ENCODE measurements around the gene DLGAP3.

The DLGAP3 gene

DNA sequence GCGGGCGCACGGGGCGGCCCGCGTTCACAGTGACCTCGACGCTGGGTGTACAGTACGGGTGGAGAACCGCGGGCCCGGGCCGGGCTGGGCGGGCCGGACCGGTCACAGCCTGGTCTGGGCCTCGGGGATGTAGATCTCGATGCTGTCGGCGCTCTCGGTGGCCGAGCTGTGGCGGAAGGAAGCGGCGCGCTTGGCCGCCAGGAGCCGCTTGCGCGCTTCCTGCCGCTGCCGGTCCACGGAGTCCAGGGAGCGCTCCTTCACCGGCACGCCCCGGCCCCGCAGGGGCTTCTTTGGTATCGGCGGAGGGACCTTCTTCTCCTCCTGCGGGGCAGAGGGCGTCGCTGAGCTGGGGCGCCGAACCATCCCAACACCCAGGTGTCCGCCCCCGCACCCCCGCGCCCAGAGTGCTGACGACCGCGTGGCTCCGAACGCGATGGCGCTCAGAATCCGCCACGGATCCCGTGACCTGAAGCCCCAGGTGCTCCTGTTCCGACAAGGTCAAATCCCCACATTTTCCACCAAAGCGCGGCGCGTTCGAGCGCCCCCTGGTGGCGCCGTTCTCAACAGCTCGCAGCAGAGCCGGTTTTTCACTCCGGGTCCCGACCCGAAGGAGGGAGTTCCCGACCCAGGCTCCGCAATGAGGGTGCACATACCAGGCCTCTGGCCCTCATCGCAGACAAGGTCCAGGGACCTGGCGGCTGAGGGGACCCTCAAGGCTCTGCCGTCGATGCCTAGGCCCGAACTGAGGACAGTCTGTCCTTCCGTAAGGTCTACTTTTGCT is 63.3 kb downstream of the DLGAP3 start:
- peak; percentile 59 for DNase-seq

DNA sequence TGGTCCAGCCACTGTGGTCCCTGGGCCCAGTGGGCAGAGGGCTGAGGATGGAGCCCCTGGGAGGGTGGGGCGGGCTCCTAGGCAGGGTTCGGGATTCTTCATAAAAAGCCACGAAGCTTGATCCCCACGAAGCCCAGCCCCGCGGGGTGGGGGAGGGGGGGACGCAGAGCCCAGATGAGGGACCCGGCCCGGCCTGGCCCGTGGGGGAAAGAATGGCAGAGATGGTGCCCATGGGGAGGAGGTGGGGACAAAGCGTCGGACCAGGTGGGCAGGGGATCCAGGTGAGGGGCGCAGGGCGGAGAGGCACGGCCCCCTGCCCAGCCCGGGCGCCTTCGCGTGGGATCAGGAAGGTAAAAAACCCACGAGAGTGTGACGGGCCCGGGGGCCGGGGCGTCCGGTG is 63.9 kb downstream of the DLGAP3 start:
- DNase-seq, result no peak

GRCh38 chr1:34864759-34865158 is 64.7 kb downstream of the DLGAP3 start:
- DNase-seq, result no peak

DNA sequence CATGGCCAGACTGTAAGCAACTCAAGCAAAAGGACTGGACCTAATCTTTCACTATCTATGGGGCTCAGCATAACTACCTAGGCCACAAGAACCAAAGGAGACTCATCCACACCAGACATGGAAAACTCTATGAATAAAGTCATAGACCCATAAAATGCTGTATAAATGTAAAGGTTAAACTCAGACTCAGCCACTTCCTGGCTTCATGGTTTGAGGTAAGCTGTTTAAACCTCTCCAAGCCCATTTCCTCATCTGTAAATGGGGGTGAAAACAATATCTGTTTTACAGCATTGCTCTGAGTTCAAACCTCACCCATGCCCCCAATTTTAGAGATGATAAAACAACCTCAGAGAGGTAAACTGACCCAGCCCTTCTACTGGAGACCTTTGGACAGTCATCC is 65.9 kb downstream of the DLGAP3 start:
- DNase-seq, result no peak

DNA sequence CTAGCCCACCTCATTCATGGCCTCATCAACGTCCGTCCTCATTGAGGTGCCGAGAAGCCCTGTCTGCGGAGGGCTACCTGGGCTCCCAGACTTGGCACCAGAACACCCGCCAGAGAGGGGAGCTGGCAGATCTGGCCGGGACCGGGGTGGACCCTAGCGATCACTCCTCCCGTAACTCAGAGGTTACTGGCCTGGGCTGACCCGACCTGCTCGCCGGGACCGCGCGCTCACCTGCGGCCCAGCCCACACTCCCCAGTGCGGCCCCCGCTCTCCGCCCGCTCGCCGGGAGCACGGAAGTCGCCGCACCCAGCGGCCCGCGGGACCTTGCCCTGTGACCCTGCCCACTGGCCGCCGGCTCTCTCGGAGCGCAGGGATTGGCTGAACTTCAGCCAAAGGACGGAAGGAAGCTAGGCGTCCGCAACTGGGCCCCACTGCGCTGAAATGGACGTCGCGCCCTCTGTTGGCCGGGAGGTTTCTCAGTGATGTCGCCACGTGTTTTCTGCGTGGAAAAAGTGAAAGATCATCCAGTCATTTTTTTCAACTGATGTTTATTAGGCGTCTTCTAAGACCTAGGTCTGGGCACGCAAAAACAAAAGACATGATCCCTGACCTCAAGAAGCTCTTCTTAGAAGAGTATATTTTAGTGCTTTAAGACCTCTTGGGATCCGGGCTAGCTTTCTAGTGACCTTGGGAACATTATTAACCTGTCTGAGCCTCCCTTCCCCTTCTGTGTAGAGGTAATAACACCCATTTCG is 69.8 kb downstream of the DLGAP3 start, which contains the start of gene SMIM12:
Gene SMIM12, minus strand, starts transcription at position 304 of the 755 bp plus-strand sequence. CDS start 3,772 bp downstream, outside the sequence.
- DNase-seq, result peak; percentile 90

GRCh38 chr1:34858901-34859445 is 70.5 kb downstream of the DLGAP3 start:
- peak; percentile 5 for DNase-seq

- DNase-seq, result no peak
Measured at GRCh38 chr1:34856697-34857096, 72.8 kb downstream of the DLGAP3 start.

- DNase-seq, result peak; percentile 89
Measured at GRCh38 chr1:34852677-34853217, 76.7 kb downstream of the DLGAP3 start.

DNA sequence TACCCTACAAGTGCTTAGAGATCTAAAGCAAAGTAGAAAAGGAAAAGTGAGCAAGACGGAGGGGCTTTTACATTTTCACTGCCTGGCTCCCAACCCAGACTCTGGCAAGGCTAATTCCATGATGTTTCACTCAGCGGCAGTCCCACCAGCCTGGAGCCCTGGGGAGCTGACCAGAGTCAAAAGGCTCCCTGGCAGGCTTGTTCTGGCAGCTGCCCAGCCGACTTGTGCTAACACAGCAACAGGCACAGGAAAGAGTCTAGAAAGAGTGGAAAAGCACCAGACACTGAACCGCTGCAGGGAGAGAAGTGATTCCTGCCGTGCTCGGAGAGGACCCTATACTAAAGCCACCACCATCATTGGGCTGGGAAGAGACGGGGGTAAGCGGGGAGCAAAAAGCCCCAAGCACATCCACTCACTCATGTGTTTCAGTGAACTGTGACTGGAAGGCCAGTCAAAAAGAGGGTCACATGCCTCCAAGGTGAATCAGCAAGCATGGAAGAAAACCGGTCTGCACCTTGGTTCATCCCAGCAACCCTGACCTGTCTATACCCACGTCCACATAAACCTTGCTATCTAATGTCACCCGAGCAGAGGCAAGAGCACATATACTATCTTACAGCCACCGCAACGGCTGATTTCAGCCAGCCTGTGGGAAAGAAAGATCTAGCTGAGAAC is 77.9 kb downstream of the DLGAP3 start:
- no peak for DNase-seq

- DNase-seq, result no peak
Measured at GRCh38 chr1:34850382-34850781, 79.1 kb downstream of the DLGAP3 start.

DNA sequence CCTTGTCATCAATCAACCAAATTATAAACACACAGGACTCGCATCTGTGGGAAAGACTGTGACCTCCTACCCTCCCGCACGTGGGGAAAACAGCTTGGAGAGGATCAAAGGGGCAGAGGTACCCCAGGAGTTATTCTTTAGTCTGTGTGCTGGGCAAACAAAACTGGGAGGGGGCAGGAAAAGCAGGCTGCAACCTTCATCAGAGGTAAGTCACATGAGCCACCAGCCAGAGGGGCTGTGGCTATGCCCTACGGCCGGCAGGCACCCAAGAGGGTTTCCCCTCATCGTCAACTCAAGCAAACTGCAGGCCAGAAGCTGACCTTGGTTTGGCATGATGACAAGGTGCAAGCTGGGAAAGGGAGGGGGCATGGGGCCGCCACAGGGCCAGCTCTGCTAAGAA is 82.4 kb downstream of the DLGAP3 start:
- no peak for DNase-seq

DNA sequence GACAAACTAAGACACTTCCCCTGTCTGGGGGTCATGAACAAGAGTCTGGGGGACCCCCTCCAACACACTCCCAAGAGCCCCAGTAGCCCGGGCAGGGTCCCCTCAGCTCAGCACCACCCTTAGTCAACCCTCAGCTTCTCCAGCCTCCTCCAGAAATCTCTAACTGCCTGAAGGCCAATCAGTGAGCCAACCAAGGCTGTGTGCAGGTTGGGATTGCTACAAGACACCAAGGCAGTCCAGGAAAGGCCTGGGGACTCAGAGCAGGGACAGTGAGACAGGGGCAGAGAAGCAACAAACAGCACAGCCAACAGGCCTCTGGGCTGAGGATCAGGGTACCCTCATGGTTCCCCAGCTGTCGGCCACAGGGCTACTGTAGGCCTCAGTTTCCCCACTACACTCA is 83.2 kb downstream of the DLGAP3 start:
- no peak for DNase-seq

DNA sequence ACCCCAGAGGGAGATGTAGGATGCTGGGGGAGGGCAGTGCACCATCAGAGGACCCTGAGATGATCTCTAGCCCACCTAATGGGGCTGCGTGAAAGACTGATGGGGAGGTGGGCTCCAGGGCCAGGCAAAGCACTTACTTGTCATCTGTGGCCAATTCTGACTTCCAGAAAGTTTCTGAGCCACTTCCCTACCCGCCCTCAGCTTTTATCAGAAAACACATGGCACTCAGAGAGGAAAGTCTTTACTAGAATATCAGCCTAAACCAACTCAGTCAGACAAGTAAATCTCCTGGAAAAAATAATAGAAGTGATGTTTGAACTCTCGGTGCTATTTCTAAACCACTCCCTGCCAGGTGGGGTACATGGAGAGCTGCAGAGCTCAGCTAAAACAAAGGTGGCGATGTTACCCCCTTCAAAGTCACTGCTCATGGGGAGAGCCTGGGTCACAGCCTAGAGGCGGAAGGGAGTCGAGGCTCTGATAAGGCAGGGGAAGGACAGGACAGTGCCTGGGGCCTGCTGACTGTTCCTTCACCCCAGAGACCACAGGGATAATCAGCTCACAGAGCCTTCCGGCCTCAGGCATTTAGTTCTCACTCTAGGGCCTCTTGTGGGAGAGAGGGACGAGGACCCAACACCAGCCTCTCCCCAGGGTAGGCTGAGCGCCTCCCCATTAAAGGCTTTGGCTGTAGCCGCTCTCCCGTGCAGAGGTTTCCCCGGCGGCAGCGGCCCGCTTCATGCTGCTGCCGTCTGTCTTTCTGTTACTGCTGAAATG is 84.1 kb downstream of the DLGAP3 start:
- DNase-seq, result no peak

- DNase-seq, result no peak
Measured at GRCh38 chr1:34844252-34844634, 85.2 kb downstream of the DLGAP3 start.

DNA sequence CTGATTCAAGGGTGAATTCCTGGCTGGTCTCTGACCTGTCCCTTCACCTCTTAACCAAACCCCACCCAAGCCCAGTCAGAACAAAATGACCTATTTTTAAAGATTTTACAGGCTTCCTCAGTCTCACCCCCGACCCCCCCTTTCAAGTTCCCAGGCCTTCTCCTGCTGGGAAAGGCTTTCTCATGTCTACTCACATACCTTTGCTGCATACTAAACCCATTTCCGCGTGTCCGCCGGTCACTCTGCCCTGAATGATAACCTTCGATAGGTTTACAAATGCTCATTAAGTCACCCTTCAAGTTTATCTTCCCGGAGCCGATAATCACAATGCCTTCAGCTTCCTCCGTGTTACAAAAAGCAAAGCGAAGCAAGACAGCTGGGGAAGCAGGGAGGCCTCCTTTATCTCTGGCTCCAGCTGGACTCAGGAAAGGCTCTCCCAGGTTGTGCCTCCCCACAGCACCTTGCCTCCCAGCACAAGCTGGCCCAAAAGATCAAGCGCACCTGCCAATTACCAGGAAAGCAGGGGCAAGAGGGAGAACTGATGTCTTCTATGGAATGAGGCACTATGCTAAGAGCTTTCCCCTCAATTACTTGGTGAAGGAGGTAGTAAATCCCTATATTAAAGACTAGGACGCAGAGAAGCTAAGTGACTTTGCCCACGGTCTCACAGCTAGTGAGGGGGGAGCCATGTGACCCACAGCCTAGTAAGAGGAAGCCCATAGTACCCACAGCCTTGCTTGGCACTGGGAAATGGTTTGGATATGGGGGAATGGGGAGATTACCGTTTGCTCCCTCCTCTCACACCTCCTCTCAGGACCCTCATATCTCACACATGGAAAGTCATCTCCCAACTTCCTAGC is 85.8 kb downstream of the DLGAP3 start:
- no peak for DNase-seq

DNA sequence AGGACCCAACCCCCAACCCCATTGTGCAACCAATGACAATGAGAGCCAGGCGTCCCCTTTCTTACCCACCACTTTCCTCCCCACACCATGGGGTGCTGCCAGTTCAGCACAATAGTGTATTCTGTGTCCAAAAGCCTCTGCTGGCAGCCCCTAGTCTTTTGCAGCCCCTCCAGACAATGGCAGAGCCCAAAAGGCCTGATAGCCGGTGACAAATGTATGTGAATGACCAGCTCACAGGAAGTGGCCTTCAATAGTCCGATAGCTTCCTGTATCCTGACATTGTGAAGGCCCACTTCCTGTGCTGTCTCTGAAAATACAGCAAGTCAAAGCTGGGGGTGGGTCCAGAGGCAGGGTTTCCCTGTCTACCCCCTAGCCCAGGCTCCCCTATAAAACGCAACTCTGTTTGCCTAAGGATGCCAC is 86.5 kb downstream of the DLGAP3 start:
- no peak for DNase-seq

GRCh38 chr1:34842073-34842472 is 87.4 kb downstream of the DLGAP3 start:
- DNase-seq, result no peak

DNA sequence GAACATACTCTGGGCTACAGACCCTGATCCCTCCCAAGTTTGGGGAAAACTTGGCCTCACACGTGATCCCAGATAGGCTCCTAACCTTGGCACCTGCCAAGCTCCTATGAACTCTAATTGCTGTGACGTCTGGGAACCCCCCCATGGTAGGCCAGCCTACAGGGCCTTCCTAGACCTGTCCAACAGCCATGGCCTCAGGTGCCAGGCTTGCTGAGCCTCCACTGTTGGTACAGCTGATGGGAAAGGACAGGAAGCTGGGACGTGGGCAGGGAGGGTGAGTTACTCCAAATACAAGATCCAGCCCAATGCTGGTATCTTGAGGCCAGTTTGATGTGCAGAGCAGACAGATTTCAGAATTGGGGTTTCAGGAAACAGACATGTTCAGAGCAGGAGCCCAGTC is 89.0 kb downstream of the DLGAP3 start:
- no peak for DNase-seq

GRCh38 chr1:34839526-34840305 is 89.7 kb downstream of the DLGAP3 start:
- DNase-seq, result no peak

- DNase-seq, result no peak
Measured at GRCh38 chr1:34833711-34834110, 95.7 kb downstream of the DLGAP3 start.

All from fibroblast of skin of right quadriceps (primary cell).